Neuronal stem cell (in vitro differentiated cells): ENCODE results near the gene PRKCB.

ENCODE experiments used
- DNase-seq: peaks from one replicate; pipeline ENCODE4 v3.0.0-alpha.2; 2013; ENCODE audit warnings: low spot score
- H2AFZ ChIP-seq: one replicate; pipeline ENCODE4 v1.6.1; 2013; ENCODE audit warnings: mild to moderate bottlenecking, low read length, inconsistent platforms
- H2AK5ac ChIP-seq: 2 replicates; pipeline ENCODE4 v1.6.1; 2013; ENCODE audit warnings: low read depth, mild to moderate bottlenecking, inconsistent platforms, low read length, moderate library complexity, mixed read lengths
- H2BK120ac ChIP-seq: 2 replicates; pipeline ENCODE4 v1.6.1; 2013; ENCODE audit warnings: low read depth, mild to moderate bottlenecking, inconsistent platforms, low read length, moderate library complexity, mixed read lengths
- H2BK12ac ChIP-seq: one replicate; pipeline ENCODE4 v1.6.1; 2013; ENCODE audit warnings: low read length, inconsistent platforms
- H2BK15ac ChIP-seq: 2 replicates; pipeline ENCODE4 v1.6.1; 2013; ENCODE audit warnings: mild to moderate bottlenecking, low read length, inconsistent platforms, mixed read lengths
- H2BK5ac ChIP-seq: one replicate; pipeline ENCODE4 v1.6.1; 2013; ENCODE audit warnings: inconsistent platforms, mild to moderate bottlenecking, low read length, moderate library complexity
- H3K14ac ChIP-seq: one replicate; pipeline ENCODE4 v1.6.1; 2013; ENCODE audit warnings: low read length, inconsistent platforms
- H3K18ac ChIP-seq: 2 replicates; pipeline ENCODE4 v1.6.1; 2013; ENCODE audit warnings: low read length, inconsistent platforms
- H3K23ac ChIP-seq: 2 replicates; pipeline ENCODE4 v1.6.1; 2013; ENCODE audit warnings: low read depth, mild to moderate bottlenecking, mixed read lengths, low read length, inconsistent platforms; ENCODE audit not compliant: poor library complexity
- H3K27ac ChIP-seq: replicated peaks from 3 replicates; pipeline ENCODE4 v1.5.1; 2013; ENCODE audit warnings: low read length, inconsistent platforms
- H3K27me3 ChIP-seq, 3 experiments: 2 replicates each; pipeline ENCODE4 v1.6.1; 2013; ENCODE audit warnings: low read length in 3 of 3, mild to moderate bottlenecking in 2 of 3, inconsistent platforms in 1 of 3, low read depth in 1 of 3, mixed read lengths in 1 of 3, moderate library complexity in 1 of 3; ENCODE audit not compliant: control insufficient read depth in 3 of 3, insufficient read depth in 3 of 3
- H3K36me3 ChIP-seq, 2 donors: replicated peaks in 1 of 2; 2 replicates each; pipeline ENCODE4 v1.6.1; 2013; ENCODE audit warnings: low read length in 2 of 2; ENCODE audit not compliant: control insufficient read depth in 2 of 2, insufficient read depth in 2 of 2
- H3K4ac ChIP-seq: 2 replicates; pipeline ENCODE4 v1.6.1; 2013; ENCODE audit warnings: inconsistent platforms, mild to moderate bottlenecking, low read length, moderate library complexity
- H3K4me1 ChIP-seq, 2 donors: 1 replicate in 1 of 2; 2 replicates in 1 of 2; pipeline ENCODE4 v1.6.1; 2013; ENCODE audit warnings: low read length in 2 of 2, low read depth in 1 of 2; ENCODE audit not compliant: control insufficient read depth in 2 of 2, insufficient read depth in 1 of 2
- H3K4me2 ChIP-seq: one replicate; pipeline ENCODE4 v1.6.1; 2013; ENCODE audit warnings: mild to moderate bottlenecking, low read length, inconsistent platforms; ENCODE audit not compliant: insufficient read depth, poor library complexity, severe bottlenecking
- H3K4me3 ChIP-seq, 2 donors: 2 replicates each; pipeline ENCODE4 v1.5.1; 2013; ENCODE audit warnings: low read length in 2 of 2, mild to moderate bottlenecking in 2 of 2, inconsistent platforms in 1 of 2, moderate library complexity in 1 of 2
- H3K79me1 ChIP-seq: one replicate; pipeline ENCODE4 v1.6.1; 2013; ENCODE audit warnings: low read depth, mild to moderate bottlenecking, inconsistent platforms, low read length, moderate library complexity
- H3K9ac ChIP-seq: one replicate; pipeline ENCODE4 v1.6.1; 2013; ENCODE audit warnings: mild to moderate bottlenecking, low read depth, low read length, inconsistent platforms; ENCODE audit not compliant: poor library complexity
- H3K9me3 ChIP-seq, 2 donors: replicated peaks in 1 of 2; 2 replicates each; pipeline versions ENCODE3 to v1.6.1; 2013; ENCODE audit warnings: low read length in 2 of 2, mild to moderate bottlenecking in 2 of 2, inconsistent platforms in 1 of 2, low read depth in 1 of 2, mixed read lengths in 1 of 2, moderate library complexity in 1 of 2; ENCODE audit not compliant: control insufficient read depth in 2 of 2, insufficient read depth in 1 of 2
- H4K8ac ChIP-seq: one replicate; pipeline ENCODE4 v1.6.1; 2013; ENCODE audit warnings: low read depth, mild to moderate bottlenecking, inconsistent platforms, low read length, moderate library complexity
- H4K91ac ChIP-seq: one replicate; pipeline ENCODE4 v1.6.1; 2013; ENCODE audit warnings: low read length, low read depth, mild to moderate bottlenecking, inconsistent platforms; ENCODE audit not compliant: poor library complexity
- WGBS, 2 donors: extraction: QIAGEN DNeasy Blood & Tissue Kit; methylation state at CpG; one replicate each; pipeline ENCODE4 v1.1.7; 2013; ENCODE audit warnings: missing lambda C conversion rate in 2 of 2, mixed read lengths in 1 of 2; ENCODE audit not compliant: insufficient read length in 2 of 2, insufficient replicate concordance in 1 of 2; ENCODE audit errors: extremely low coverage in 2 of 2; 5-methylcytosine and 5-hydroxymethylcytosine counted together

PRKCB gene

DNA sequence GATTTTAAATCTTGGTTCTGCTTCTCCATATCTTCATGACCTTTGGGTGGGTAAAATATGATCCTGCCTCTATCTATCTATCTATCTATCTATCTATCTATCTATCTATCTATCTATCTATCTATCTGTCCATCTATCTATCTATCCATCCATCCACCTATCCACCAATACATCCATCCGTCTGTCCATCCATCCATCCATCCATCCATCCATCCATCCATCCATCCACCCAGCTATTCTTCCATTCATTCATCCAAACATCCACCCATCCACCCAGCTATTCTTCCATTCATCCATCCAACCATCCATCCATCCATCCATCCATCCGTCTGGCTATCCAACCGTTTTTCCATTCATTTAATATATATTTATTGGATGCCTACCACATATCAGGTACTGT is 11.5 kb downstream of the PRKCB start:
- no peak overlapping the region for H3K9ac ChIP-seq
- H3K36me3 ChIP-seq = no peaks in the 10 kb centered on the region
- no peaks in the 10 kb centered on the region for H3K4me1 ChIP-seq
- H2BK12ac ChIP-seq = no peak overlapping the region
- no peak overlapping the region for H3K27ac ChIP-seq
- H2BK5ac ChIP-seq = no peak overlapping the region
- no peaks in the 10 kb centered on the region for H3K9me3 ChIP-seq
- no peaks in the 10 kb centered on the region for H3K27me3 ChIP-seq
- H3K79me1 ChIP-seq = no peaks in the 10 kb centered on the region
- no peak overlapping the region for H4K8ac ChIP-seq
- no peak overlapping the region for H2AK5ac ChIP-seq
- H2BK120ac ChIP-seq = no peak overlapping the region
- no peak overlapping the region for H3K4me2 ChIP-seq
- H2AFZ ChIP-seq = no peak overlapping the region
- no peak overlapping the region for H3K18ac ChIP-seq
- no peak overlapping the region for H3K4ac ChIP-seq
- no CpG with 5 or more reads among the region's 3 CpGs for WGBS, 2 donors
- no peak overlapping the region for H3K14ac ChIP-seq
- H3K23ac ChIP-seq = no peak overlapping the region
- no peak overlapping the region for H3K4me3 ChIP-seq
- H4K91ac ChIP-seq = no peak overlapping the region
- H2BK15ac ChIP-seq = no peak overlapping the region
- no peak for DNase-seq

DNA sequence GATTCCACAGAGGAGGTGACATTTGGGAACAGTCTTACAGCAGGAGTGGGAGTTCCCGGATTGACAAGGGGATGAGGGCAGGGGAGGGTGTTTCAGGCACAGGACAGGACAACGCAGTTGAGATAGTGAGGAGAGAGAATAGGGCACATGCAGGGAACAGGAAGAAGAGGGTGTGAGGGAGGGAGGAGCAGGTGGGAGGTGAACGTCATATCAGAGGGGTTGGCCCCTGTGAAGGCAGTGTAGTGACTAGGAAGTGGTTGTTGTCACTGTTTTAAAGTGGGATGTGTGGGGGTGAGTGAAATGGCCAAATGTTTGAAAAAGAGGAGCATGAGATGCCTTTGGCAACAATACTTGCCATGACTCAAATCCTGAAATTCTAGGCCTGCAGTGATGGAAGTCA is 12.2 kb downstream of the PRKCB start:
- Histone ChIP-seq H3K18ac (no peak overlapping the region), H3K4me3 (peak overlapping the region in 1 of 2 donors; percentile 63), H2AK5ac (no peak overlapping the region), H3K23ac (no peak overlapping the region), H2BK5ac (no peak overlapping the region), H3K27ac (no peak overlapping the region), H4K91ac (no peak overlapping the region), H2AFZ (no peak overlapping the region), H3K4me1 (no peaks in the 10 kb centered on the region), H2BK15ac (no peak overlapping the region), H3K4me2 (no peak overlapping the region), H3K4ac (no peak overlapping the region), H4K8ac (no peak overlapping the region), H3K36me3 (no peaks in the 10 kb centered on the region), H3K9me3 (no peaks in the 10 kb centered on the region), H3K27me3 (no peaks in the 10 kb centered on the region), H3K14ac (no peak overlapping the region), H3K9ac (no peak overlapping the region), H3K79me1 (no peaks in the 10 kb centered on the region), H2BK120ac (no peak overlapping the region), H2BK12ac (no peak overlapping the region)
- no peak for DNase-seq
- WGBS, 2 donors = no CpG with 5 or more reads among the region's 3 CpGs

DNA sequence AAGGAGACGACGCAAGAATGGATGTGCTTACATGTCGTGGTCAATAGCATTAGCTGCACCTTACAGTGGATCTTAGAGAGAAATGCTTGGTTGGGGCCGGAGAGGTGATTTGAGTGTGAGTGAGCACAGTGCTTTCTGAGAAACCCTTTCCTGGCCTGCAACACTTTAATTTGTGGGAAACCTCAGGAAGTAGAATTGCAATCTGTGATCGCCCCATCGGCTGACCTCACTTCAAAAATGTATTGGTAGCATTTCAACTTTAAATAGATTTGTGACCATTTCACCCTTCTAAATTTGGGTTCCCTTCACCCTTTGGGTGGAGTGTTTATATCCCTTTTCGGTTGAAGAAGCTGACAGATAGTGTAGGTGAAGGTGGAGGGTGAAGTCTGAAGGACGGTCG is 13.2 kb downstream of the PRKCB start:
- Histone ChIP-seq H3K9me3 (peaks cover 0 to 3% of the 10 kb centered on the region in 2 donors), H3K4ac (no peak overlapping the region), H4K91ac (no peak overlapping the region), H4K8ac (no peak overlapping the region), H2AFZ (no peak overlapping the region), H3K4me2 (no peak overlapping the region), H3K27ac (no peak overlapping the region), H2BK15ac (no peak overlapping the region), H2BK12ac (no peak overlapping the region), H3K27me3 (no peaks in the 10 kb centered on the region), H3K79me1 (no peaks in the 10 kb centered on the region), H2BK120ac (no peak overlapping the region), H3K9ac (no peak overlapping the region), H3K23ac (no peak overlapping the region), H3K14ac (no peak overlapping the region), H2AK5ac (no peak overlapping the region), H3K4me3 (no peak overlapping the region), H2BK5ac (no peak overlapping the region), H3K4me1 (no peaks in the 10 kb centered on the region), H3K18ac (no peak overlapping the region), H3K36me3 (no peaks in the 10 kb centered on the region)
- DNase-seq = no peak
- WGBS, 2 donors = no CpG with 5 or more reads among the region's 9 CpGs

DNA sequence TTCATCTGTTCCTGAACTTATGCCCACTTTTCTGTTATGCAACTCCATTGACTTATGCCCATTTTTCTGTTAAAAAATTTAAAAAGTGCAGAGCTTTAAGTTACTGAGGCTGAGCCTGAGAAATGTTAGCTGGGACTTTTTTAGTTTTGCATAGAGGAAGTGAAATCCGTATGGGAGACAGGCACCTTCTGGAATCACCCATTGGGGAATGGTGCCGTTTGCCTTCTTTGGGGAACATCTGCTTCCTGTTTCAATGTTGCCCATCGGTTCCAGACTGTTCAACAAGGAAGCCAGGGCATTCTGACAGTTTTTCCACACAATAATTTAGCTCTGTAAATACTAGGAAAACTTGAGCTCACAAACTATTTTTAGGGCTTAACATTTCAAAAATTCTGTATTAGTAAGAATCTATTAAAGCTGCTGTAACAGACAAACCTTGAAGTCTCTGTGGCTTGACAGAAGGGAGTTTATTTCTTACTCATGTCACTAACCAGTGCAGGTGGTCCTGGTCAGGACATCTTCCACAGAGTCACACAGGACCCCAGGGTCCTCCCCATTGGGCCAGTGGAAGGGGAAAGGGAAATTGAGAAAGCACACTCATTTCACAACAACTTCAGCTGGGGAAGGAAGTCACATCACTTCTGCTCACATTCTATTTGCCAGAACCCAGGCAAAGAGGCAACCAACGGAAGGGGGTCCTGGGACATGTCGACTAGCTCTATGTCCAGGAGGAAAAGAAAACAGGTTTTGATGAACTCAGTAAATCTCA is 17.2 kb downstream of the PRKCB start:
- H2AK5ac ChIP-seq = no peak overlapping the region
- H2BK12ac ChIP-seq = no peak overlapping the region
- H3K18ac ChIP-seq = no peak overlapping the region
- no peak overlapping the region for H3K4me2 ChIP-seq
- H3K4ac ChIP-seq = no peak overlapping the region
- H3K4me1 ChIP-seq = peaks cover 0 to 8% of the 10 kb centered on the region in 2 donors
- H3K9me3 ChIP-seq = peaks cover 0 to 3% of the 10 kb centered on the region in 2 donors
- no peak overlapping the region for H2AFZ ChIP-seq
- H3K27ac ChIP-seq = no peak overlapping the region
- H3K23ac ChIP-seq = no peak overlapping the region
- H3K9ac ChIP-seq = no peak overlapping the region
- no peak for DNase-seq
- no peak overlapping the region for H4K91ac ChIP-seq
- no peak overlapping the region for H4K8ac ChIP-seq
- H3K27me3 ChIP-seq = peaks cover 0 to 5% (median 0%) of the 10 kb centered on the region in 3 experiments
- H3K14ac ChIP-seq = no peak overlapping the region
- H3K4me3 ChIP-seq = no peak overlapping the region
- no peak overlapping the region for H2BK5ac ChIP-seq
- H3K79me1 ChIP-seq = no peaks in the 10 kb centered on the region
- WGBS, 2 donors = no CpG with 5 or more reads among the region's 5 CpGs
- H3K36me3 ChIP-seq = no peaks in the 10 kb centered on the region
- no peak overlapping the region for H2BK120ac ChIP-seq
- H2BK15ac ChIP-seq = no peak overlapping the region
